Esophagus (tissue), 2 donors: Measurements from ENCODE around the gene FRMD1. TPM values are rescaled to one million over a fixed set of nuclear protein-coding genes. Genes with fewer than 3 reads are reported as not detected.

ENCODE experiments used
- H3K27ac ChIP-seq, 2 donors: one replicate each; pipeline ENCODE4 v1.5.1; 2013; ENCODE audit warnings: low read depth in 2 of 2, mild to moderate bottlenecking in 2 of 2, inconsistent platforms in 1 of 2, low read length in 1 of 2, moderate library complexity in 1 of 2
- H3K27me3 ChIP-seq, 2 donors: one replicate each; pipeline ENCODE4 v1.6.1; 2013; ENCODE audit warnings: low read length in 2 of 2, control low read depth in 1 of 2, mild to moderate bottlenecking in 1 of 2; ENCODE audit not compliant: insufficient read depth in 2 of 2, control insufficient read depth in 1 of 2
- H3K36me3 ChIP-seq, 2 donors: one replicate each; pipeline ENCODE4 v1.6.1; 2013; ENCODE audit warnings: low read length in 1 of 2; ENCODE audit not compliant: control insufficient read depth in 2 of 2, insufficient read depth in 2 of 2
- H3K4me1 ChIP-seq, 2 donors: one replicate each; pipeline ENCODE4 v1.6.1; 2013; ENCODE audit warnings: low read length in 1 of 2; ENCODE audit not compliant: control insufficient read depth in 2 of 2, insufficient read depth in 2 of 2
- H3K4me3 ChIP-seq, 2 donors: one replicate each; pipeline ENCODE4 v1.5.1; 2013; ENCODE audit warnings: low read length in 2 of 2, mild to moderate bottlenecking in 2 of 2, low read depth in 1 of 2, moderate library complexity in 1 of 2
- H3K9me3 ChIP-seq, 2 donors: one replicate each; pipeline ENCODE4 v1.6.1; 2013; ENCODE audit warnings: mild to moderate bottlenecking in 2 of 2, low read depth in 1 of 2, low read length in 1 of 2, moderate library complexity in 1 of 2; ENCODE audit not compliant: control insufficient read depth in 2 of 2, insufficient read depth in 1 of 2
- WGBS, 2 donors: extraction: QIAGEN DNeasy Blood & Tissue Kit; methylation state at CpG; one replicate each; pipeline ENCODE4 v1.1.7; 2013; 5-methylcytosine and 5-hydroxymethylcytosine counted together
- polyA plus RNA-seq, 2 donors: library from polyadenylated mRNA; stranded (reverse); fragments of 200-250 nt; gene quantifications; one replicate each; pipeline ENCODE4 v1.2.3, GENCODE V29; 2013
- donor health status: healthy with polysubstance abuse.
- donor health status: Bipolar disorder and iron deficiency.

FRMD1 gene
- polyA plus RNA-seq, 2 donors: 0.02 TPM

DNA sequence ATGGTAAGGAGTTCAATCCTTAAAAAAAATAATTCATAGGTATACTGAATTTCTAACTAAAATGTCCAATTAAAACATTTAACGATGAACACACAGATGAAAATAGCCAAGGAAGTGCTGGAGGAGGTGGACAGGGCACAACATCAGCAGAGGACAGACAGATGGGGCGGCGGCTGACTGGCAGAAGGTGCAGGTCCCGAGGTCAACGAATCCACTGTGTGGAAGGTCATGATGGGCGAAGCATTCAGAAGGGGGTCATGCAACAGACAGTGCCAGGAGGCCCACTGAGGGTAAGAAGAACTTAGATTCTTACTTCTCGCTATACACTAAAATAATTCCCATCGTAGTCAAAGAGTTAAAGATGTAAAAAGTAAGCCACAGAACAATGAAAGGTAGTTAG lies 34.2 kb upstream of the FRMD1 start:
- H3K4me1 ChIP-seq: no peaks in the 10 kb centered on the region
- H3K27ac ChIP-seq: no peak overlapping the region
- H3K36me3 ChIP-seq: no peaks in the 10 kb centered on the region
- H3K4me3 ChIP-seq: no peak overlapping the region
- WGBS, 2 donors: 91 to 95% methylated on average over 8 of the region's 8 CpGs
- H3K27me3 ChIP-seq: no peaks in the 10 kb centered on the region
- H3K9me3 ChIP-seq: no peaks in the 10 kb centered on the region

DNA sequence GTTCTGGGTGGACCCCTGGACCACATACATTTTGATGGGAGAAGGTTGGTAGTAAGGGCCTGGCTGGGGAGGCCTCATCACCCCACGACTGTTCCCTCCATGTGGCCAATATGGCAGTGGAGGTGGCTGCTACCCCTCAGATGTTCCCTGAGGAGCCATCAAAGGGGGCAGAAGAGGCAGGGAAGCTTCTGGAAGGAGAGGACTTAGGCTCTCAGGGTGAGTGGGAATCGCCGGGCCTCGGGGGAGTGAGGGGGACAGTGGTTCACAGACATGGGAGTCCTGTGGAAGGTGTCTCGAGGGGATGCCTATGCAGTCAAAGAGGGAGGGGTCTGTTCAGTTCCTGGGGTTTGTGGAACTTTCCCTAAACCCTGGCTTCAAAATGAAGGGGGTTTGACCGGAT lies 32.9 kb upstream of the FRMD1 start:
- no peak overlapping the region for H3K27ac ChIP-seq
- H3K27me3 ChIP-seq: no peaks in the 10 kb centered on the region
- H3K4me1 ChIP-seq: no peaks in the 10 kb centered on the region
- no peak overlapping the region for H3K4me3 ChIP-seq
- H3K36me3 ChIP-seq: no peaks in the 10 kb centered on the region
- H3K9me3 ChIP-seq: no peaks in the 10 kb centered on the region
- 91 to 93% methylated on average over 6 of the region's 6 CpGs for WGBS, 2 donors

DNA sequence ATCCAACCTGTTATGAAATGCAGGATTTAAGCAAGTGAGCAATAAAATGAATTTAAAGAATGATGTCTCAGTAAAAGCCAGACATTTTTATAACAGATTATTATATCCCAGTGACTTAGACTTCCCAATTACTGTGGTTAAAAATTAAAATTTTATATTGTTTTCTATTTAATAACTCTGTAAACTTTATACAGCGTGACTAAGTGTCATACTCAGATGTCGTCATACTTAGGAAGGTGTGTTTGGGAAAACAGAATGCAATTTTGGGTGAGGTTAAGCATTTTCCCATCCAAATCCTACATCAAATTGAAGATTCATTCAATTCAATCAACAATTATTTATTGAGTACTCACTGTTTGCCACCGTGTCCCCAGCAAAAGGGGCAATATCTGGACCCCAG lies 31.4 kb upstream of the FRMD1 start:
- H3K27ac ChIP-seq: no peak overlapping the region
- no peak overlapping the region for H3K4me3 ChIP-seq
- no peaks in the 10 kb centered on the region for H3K4me1 ChIP-seq
- whole genome bisulfite sequencing, 2 donors: 78 to 89% methylated on average over 3 of the region's 3 CpGs
- H3K36me3 ChIP-seq: no peaks in the 10 kb centered on the region
- no peaks in the 10 kb centered on the region for H3K27me3 ChIP-seq
- H3K9me3 ChIP-seq: no peaks in the 10 kb centered on the region

DNA sequence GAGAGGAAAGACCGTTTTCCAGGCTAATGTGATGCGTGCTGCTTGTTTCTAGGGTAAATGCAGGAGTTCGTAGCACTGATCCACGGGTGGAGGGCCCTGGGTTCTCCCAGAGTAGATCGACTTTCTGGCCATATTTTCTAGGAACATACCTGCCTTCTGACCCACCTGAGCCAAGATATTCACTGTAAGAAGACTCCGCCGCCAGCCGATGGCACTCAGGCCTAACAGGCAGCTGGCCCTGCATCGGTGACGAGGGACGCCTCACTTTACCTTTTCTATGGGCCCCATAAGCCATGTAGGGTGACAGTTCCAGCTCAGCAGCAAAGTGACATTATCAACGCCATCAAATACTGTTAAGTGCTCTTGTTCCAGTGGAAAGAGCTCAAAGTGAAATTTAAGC lies 30.2 kb upstream of the FRMD1 start:
- no peaks in the 10 kb centered on the region for H3K9me3 ChIP-seq
- H3K36me3 ChIP-seq: no peaks in the 10 kb centered on the region
- 93 to 97% methylated on average over 12 of the region's 12 CpGs for WGBS, 2 donors
- no peak overlapping the region for H3K27ac ChIP-seq
- H3K4me3 ChIP-seq: no peak overlapping the region
- H3K4me1 ChIP-seq: no peaks in the 10 kb centered on the region
- H3K27me3 ChIP-seq: no peaks in the 10 kb centered on the region

DNA sequence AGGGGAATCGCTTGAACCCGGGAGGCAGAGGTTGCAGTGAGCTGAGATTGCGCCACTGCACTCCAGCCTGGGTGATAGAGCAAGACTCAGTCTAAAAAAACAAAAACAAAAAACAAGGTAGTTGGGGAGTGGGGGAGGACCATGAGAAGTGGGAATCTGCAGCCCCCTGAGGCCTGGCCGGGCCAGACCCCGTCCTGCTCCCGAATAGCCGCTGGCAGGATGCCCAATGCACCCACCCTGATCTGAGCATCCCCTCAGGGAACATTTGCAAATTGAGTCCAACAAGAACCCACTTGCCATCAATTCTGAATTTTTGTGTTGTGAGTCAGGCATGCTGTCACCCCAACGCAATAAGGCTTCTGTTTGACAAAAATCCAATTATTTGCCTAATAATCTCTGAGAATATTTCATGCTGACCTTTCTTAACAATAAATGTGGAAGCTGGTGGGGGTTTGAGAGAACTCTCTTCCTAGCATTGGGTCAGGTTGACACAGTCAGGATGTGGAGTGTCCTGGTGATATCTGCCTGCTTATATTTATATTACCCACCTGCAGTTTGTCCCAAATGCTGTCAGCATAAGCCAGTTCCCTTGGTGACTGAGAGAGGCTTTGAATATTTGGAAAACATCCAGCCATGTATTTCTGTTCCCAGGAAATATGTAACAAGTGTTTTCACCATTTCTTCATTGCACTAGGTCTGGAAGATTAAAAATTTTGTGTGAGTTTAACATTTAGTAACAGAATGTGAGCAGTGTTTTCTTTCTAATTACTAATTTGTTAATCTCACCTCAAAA lies 28.4 kb upstream of the FRMD1 start:
- 63 to 83% methylated on average over 8 of the region's 8 CpGs for WGBS, 2 donors
- H3K9me3 ChIP-seq: no peaks in the 10 kb centered on the region
- H3K4me1 ChIP-seq: no peaks in the 10 kb centered on the region
- H3K27ac ChIP-seq: no peak overlapping the region
- H3K36me3 ChIP-seq: no peaks in the 10 kb centered on the region
- no peaks in the 10 kb centered on the region for H3K27me3 ChIP-seq
- no peak overlapping the region for H3K4me3 ChIP-seq

DNA sequence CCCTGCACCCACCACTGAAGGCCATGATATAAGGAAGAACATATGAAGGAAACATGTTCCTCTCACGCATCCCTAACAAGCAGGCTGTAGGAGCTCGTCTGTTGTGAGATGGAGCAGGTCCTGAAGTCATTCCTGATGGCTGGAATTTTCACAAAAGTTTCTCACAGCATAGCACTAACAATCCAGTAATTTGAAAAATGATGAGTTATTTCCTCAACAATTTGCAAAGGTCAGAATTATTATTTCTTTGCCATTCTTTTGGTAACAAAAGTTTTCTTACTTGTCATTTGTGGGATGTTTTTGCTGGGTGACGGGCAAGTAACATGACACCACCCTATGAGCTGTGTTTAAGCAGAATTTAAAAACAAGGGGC lies 27.6 kb upstream of the FRMD1 start:
- H3K27me3 ChIP-seq: peaks cover 0 to 2% of the 10 kb centered on the region in 2 donors
- H3K36me3 ChIP-seq: no peaks in the 10 kb centered on the region
- WGBS, 2 donors: 65 to 80% methylated on average over 3 of the region's 3 CpGs
- H3K9me3 ChIP-seq: no peaks in the 10 kb centered on the region
- H3K27ac ChIP-seq: no peak overlapping the region
- H3K4me3 ChIP-seq: no peak overlapping the region
- peaks cover 0 to 3% of the 10 kb centered on the region in 2 donors for H3K4me1 ChIP-seq

DNA sequence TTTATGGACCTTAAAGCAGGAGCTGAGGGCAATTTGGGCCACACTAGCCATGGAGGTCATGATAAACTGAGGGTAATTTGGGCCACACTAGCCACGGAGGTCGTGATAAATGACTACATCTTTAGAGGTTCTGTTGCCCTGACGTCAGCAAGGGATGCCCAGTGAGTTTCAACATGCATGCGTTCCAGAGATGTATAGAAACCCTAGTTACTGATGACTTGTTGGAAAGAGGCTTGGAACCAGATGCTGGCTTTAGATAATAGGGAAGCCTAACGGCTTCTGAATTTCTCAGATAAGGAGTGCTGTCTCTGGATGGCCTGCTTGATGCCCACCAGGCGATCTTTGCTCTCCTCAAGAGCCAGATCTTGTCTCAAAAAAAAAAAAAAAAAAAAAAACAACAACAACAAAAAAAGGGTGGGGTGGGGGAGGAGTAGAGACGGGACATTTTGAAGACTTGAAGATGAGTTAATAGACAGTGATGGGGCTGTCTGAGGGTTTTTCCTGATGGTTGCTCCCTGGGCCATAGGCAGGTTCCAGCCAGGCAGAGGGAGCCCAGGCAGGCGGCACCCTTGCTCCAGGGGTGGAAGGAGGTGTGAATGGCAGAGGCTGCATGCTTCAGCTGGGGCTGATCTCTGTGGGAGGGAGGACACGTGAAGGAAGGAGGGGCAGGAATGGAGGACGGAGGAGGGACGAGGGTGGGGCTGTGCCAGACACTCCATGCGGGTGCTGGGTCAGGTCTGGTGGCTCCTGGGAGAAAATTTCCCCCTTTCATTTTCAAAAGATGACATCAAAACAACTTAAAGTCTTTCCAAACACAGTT lies 27.0 kb upstream of the FRMD1 start:
- H3K4me3 ChIP-seq: no peak overlapping the region
- H3K27ac ChIP-seq: no peak overlapping the region
- no peaks in the 10 kb centered on the region for H3K36me3 ChIP-seq
- WGBS, 2 donors: 69 to 70% methylated on average over 12 of the region's 12 CpGs
- peaks cover 2 to 4% of the 10 kb centered on the region in 2 donors for H3K4me1 ChIP-seq
- H3K9me3 ChIP-seq: no peaks in the 10 kb centered on the region
- peaks cover 0 to 4% of the 10 kb centered on the region in 2 donors for H3K27me3 ChIP-seq

DNA sequence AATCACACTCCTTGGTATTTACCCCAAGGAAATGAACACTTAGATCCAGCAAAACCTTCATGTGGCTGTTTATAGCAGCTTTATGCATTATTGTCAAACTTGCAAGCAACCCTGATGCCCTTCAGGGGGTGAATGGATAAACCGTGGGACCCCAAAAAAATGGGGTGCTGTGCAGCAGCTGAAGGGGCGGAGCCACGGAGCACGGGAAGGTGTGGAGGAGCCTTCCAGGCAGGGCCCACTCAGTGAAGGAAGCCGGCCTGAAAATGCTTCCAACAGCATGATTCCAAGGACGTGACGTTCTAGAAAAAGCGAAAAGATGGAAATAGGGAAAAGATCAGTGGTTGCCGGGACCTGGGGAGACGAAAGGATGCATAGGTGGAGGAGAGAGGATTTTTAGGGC lies 25.6 kb upstream of the FRMD1 start:
- H3K4me1 ChIP-seq: peaks cover 2 to 4% of the 10 kb centered on the region in 2 donors
- no peaks in the 10 kb centered on the region for H3K9me3 ChIP-seq
- no peak overlapping the region for H3K4me3 ChIP-seq
- peaks cover 6% of the 10 kb centered on the region in 2 donors for H3K27me3 ChIP-seq
- WGBS, 2 donors: 91 to 93% methylated on average over 10 of the region's 10 CpGs
- H3K27ac ChIP-seq: no peak overlapping the region
- H3K36me3 ChIP-seq: no peaks in the 10 kb centered on the region

DNA sequence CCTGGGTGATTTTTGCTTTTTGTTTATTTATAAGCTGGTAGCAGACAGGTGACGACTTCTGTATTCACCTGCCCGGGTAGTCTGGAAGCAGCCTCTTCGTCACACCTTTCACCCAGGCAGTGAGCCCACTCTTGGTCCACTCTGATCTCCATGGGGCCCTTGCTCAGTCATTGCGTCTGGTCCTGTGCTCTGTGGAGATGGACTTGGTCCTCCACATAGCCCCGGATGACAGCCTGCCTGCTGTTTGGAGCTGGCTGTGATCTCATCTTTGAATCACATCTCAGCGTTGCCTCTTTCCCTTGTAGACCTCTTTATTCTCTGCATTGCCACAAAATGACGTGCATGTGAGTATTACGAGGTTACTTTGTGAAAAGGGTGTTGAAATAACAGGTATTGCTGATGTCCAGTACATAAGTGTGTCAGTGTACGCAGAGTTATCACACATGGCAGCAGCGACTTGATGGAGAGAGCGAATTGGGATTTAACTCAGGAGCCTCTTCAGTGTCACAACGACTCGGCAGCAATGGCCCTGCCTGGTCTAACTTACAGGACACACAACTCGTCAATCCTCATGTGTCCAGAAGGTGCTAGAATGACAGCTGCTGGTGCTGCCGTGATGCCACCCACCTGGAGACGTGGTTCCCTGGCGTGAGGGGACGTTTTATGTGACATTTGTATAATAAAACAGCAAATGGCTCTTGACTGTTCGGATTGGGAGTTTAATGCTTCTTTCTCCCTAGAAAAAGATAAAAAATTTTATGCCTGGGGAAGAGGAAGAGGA lies 24.2 kb upstream of the FRMD1 start:
- H3K27me3 ChIP-seq: peaks cover 6% of the 10 kb centered on the region in 2 donors

More for the DNA sequence above, 24.2 kb upstream of the FRMD1 start:
- H3K9me3 ChIP-seq: no peaks in the 10 kb centered on the region
- WGBS, 2 donors: 79 to 81% methylated on average over 19 of the region's 19 CpGs
- no peaks in the 10 kb centered on the region for H3K36me3 ChIP-seq
- no peak overlapping the region for H3K27ac ChIP-seq
- no peak overlapping the region for H3K4me3 ChIP-seq
- peaks cover 2 to 4% of the 10 kb centered on the region in 2 donors for H3K4me1 ChIP-seq
